Vagina (tissue), 2 donors: Measurements from ENCODE around the gene MAT2B. TPM values are rescaled to one million over a fixed set of nuclear protein-coding genes. Genes with fewer than 3 reads are reported as not detected.

ENCODE experiments used
- DNase-seq, 2 donors: peaks; one replicate each; pipeline ENCODE4 v3.0.0-alpha.2; 2017; ENCODE audit errors: extremely low spot score in 2 of 2
- H3K27ac ChIP-seq: fragments of 200-600 bp; sonication (generic); one replicate; pipeline ENCODE4 v1.5.1; 2019
- H3K27me3 ChIP-seq: fragments of 200-600 bp; sonication (generic); one replicate; pipeline ENCODE4 v1.5.1; 2019
- H3K36me3 ChIP-seq, 2 donors: fragments of 200-600 bp; sonication (generic); one replicate each; pipeline ENCODE4 v1.5.1; 2017 to 2019
- H3K4me1 ChIP-seq: fragments of 200-600 bp; sonication (generic); one replicate; pipeline ENCODE4 v1.5.1; 2019
- H3K4me3 ChIP-seq, 2 donors: fragments of 200-600 bp; sonication (generic); 1 replicate in 1 of 2; 2 replicates in 1 of 2; pipeline ENCODE4 v1.5.1; 2016 to 2019
- H3K9me3 ChIP-seq: fragments of 200-600 bp; sonication (generic); one replicate; pipeline ENCODE4 v1.5.1; 2019
- CTCF ChIP-seq, 3 experiments: fragments of 450-650 bp in 2 of 3; fragments of 200-600 bp in 1 of 3; sonication (generic) in 1 of 3; IDR thresholded peaks; one replicate each; pipeline ENCODE4 v1.5.1; 2017 to 2019; ENCODE audit warnings: antibody characterized with exemption in 3 of 3, mild to moderate bottlenecking in 2 of 3, moderate library complexity in 2 of 3
- POLR2A ChIP-seq, 2 donors: fragments of 450-650 bp; IDR thresholded peaks; one replicate each; pipeline ENCODE4 v1.6.1; 2017; ENCODE audit warnings: antibody characterized with exemption in 2 of 2, mild to moderate bottlenecking in 2 of 2, moderate library complexity in 2 of 2
- POLR2AphosphoS5 ChIP-seq, 2 donors: sonication (generic); formaldehyde crosslinking; IDR thresholded peaks; one replicate each; pipeline ENCODE4 v1.9.0; 2017; ENCODE audit warnings: antibody characterized with exemption in 2 of 2, mild to moderate bottlenecking in 2 of 2, low read depth in 1 of 2; ENCODE audit not compliant: insufficient read depth in 1 of 2
- intact Hi-C: fragments of 100-400 bp; cut with DNase I; formaldehyde crosslinking; loops from one replicate; pipeline ENCODE4 v1.15.1; 2023
- total RNA-seq: library from RNA; depleted of rRNA; stranded (reverse); fragments of >200 nt; gene quantifications from one replicate; pipeline ENCODE4 v1.2.3, GENCODE V29; 2016

Gene MAT2B
- total RNA-seq, 1 donor from 2014 or later: 38.3 TPM

- H3K4me1 ChIP-seq: no peaks in the 10 kb centered on the region
- no peaks in the 10 kb centered on the region for H3K36me3 ChIP-seq
- no peaks in the 10 kb centered on the region for H3K27me3 ChIP-seq
- no peak overlapping the region for H3K27ac ChIP-seq
- H3K4me3 ChIP-seq: no peak overlapping the region
- no peak for DNase-seq
- H3K9me3 ChIP-seq: no peaks in the 10 kb centered on the region
- intact Hi-C loops: no loop called here
- TF ChIP-seq POLR2AphosphoS5 (IDR thresholded peaks at IDR 0.05; ENCODE audit: insufficient read depth in 1 of 2, low read depth in 1 of 2): no peak
- no peak for TF ChIP-seq CTCF (IDR thresholded peaks at IDR 0.05)
- no peak for TF ChIP-seq POLR2A (IDR thresholded peaks at IDR 0.05)
Observed at GRCh38 chr5:163489745-163490075, 15.7 kb upstream of the MAT2B start.

GRCh38 chr5:163496286-163496685 is 9.1 kb upstream of the MAT2B start:
- H3K36me3 ChIP-seq: no peaks in the 10 kb centered on the region
- H3K27ac ChIP-seq: no peak overlapping the region
- TF ChIP-seq CTCF (IDR thresholded peaks at IDR 0.05): no peak
- TF ChIP-seq POLR2AphosphoS5 (IDR thresholded peaks at IDR 0.05; ENCODE audit: insufficient read depth in 1 of 2, low read depth in 1 of 2): no peak
- TF ChIP-seq POLR2A (IDR thresholded peaks at IDR 0.05): no peak
- H3K9me3 ChIP-seq: no peaks in the 10 kb centered on the region
- no peak overlapping the region for H3K4me3 ChIP-seq
- no peaks in the 10 kb centered on the region for H3K27me3 ChIP-seq
- intact Hi-C loops: no loop called here
- DNase-seq: no peak
- H3K4me1 ChIP-seq: no peaks in the 10 kb centered on the region

GRCh38 chr5:163497315-163497714 is 8.1 kb upstream of the MAT2B start:
- H3K4me3 ChIP-seq: no peak overlapping the region
- TF ChIP-seq POLR2A (IDR thresholded peaks at IDR 0.05) (no peak), CTCF (IDR thresholded peaks at IDR 0.05) (no peak), POLR2AphosphoS5 (IDR thresholded peaks at IDR 0.05; ENCODE audit: insufficient read depth in 1 of 2, low read depth in 1 of 2) (no peak)
- H3K36me3 ChIP-seq: no peaks in the 10 kb centered on the region
- no peak for DNase-seq
- H3K4me1 ChIP-seq: no peaks in the 10 kb centered on the region
- no peaks in the 10 kb centered on the region for H3K9me3 ChIP-seq
- no peaks in the 10 kb centered on the region for H3K27me3 ChIP-seq
- intact Hi-C loops: no loop called here
- H3K27ac ChIP-seq: no peak overlapping the region

- no peak for TF ChIP-seq POLR2AphosphoS5 (IDR thresholded peaks at IDR 0.05; ENCODE audit: insufficient read depth in 1 of 2, low read depth in 1 of 2)
- TF ChIP-seq POLR2A (IDR thresholded peaks at IDR 0.05): no peak
- no peak for TF ChIP-seq CTCF (IDR thresholded peaks at IDR 0.05)
- DNase-seq: no peak
- intact Hi-C loops: no loop called here
- Histone ChIP-seq H3K27me3 (no peaks in the 10 kb centered on the region), H3K4me3 (no peak overlapping the region), H3K36me3 (no peaks in the 10 kb centered on the region), H3K27ac (no peak overlapping the region), H3K9me3 (no peaks in the 10 kb centered on the region), H3K4me1 (peaks cover 7% of the 10 kb centered on the region)
Observed at GRCh38 chr5:163498886-163499285, 6.5 kb upstream of the MAT2B start.

GRCh38 chr5:163502521-163502920 is 2.9 kb upstream of the MAT2B start:
- no peaks in the 10 kb centered on the region for H3K36me3 ChIP-seq
- H3K9me3 ChIP-seq: no peaks in the 10 kb centered on the region
- intact Hi-C loops: loop anchor here (10.0 kb wide), 1 partner anchor 48 kb away; no protein-coding TSS in a partner anchor
- H3K4me3 ChIP-seq: peak overlapping the region; percentile 71 to 89
- peak overlapping the region; percentile 98 for H3K27ac ChIP-seq
- no peaks in the 10 kb centered on the region for H3K27me3 ChIP-seq
- DNase-seq: no peak
- TF ChIP-seq CTCF (IDR thresholded peaks at IDR 0.05): no peak
- TF ChIP-seq POLR2A (IDR thresholded peaks at IDR 0.05): no peak
- no peak for TF ChIP-seq POLR2AphosphoS5 (IDR thresholded peaks at IDR 0.05; ENCODE audit: insufficient read depth in 1 of 2, low read depth in 1 of 2)
- peaks cover 27% of the 10 kb centered on the region for H3K4me1 ChIP-seq
